H9 (cell line): Measurements from ENCODE around the gene TESK2. TPM values are rescaled to one million over a fixed set of nuclear protein-coding genes. Genes with fewer than 3 reads are reported as not detected.

Source experiments
- DNase-seq: peaks from one replicate; pipeline ENCODE4 v3.0.0-alpha.2; 2017
- H2AFZ ChIP-seq: one replicate; pipeline ENCODE4 v1.6.1; 2013; ENCODE audit warnings: mild to moderate bottlenecking, low read length, control low read depth, moderate library complexity
- H2AK5ac ChIP-seq: 2 replicates; pipeline ENCODE4 v1.6.1; 2013; ENCODE audit warnings: low read length, control low read depth, mixed read lengths; ENCODE audit not compliant: insufficient read length
- H2BK120ac ChIP-seq: one replicate; pipeline ENCODE4 v1.6.1; 2013; ENCODE audit warnings: low read depth, mild to moderate bottlenecking, low read length, control low read depth, inconsistent platforms; ENCODE audit not compliant: poor library complexity, severe bottlenecking
- H2BK12ac ChIP-seq: 2 replicates; pipeline ENCODE4 v1.6.1; 2013; ENCODE audit warnings: low read length, control low read depth, mixed read lengths, low read depth; ENCODE audit not compliant: insufficient read length
- H2BK15ac ChIP-seq: 2 replicates; pipeline ENCODE4 v1.6.1; 2013; ENCODE audit warnings: low read depth, low read length, control low read depth
- H2BK20ac ChIP-seq: one replicate; pipeline ENCODE4 v1.6.1; 2013; ENCODE audit warnings: low read depth, mild to moderate bottlenecking, low read length, control low read depth, inconsistent platforms; ENCODE audit not compliant: poor library complexity, severe bottlenecking
- H2BK5ac ChIP-seq: 2 replicates; pipeline ENCODE4 v1.6.1; 2013; ENCODE audit warnings: low read length, control low read depth, mixed read lengths; ENCODE audit not compliant: insufficient read length
- H3K14ac ChIP-seq: 2 replicates; pipeline ENCODE4 v1.6.1; 2013; ENCODE audit warnings: low read length, control low read depth; ENCODE audit not compliant: insufficient read depth
- H3K18ac ChIP-seq: 2 replicates; pipeline ENCODE4 v1.6.1; 2013; ENCODE audit warnings: low read depth, mild to moderate bottlenecking, mixed read lengths, low read length, control low read depth; ENCODE audit not compliant: insufficient read length
- H3K23ac ChIP-seq: 2 replicates; pipeline ENCODE4 v1.6.1; 2013; ENCODE audit warnings: low read length, control low read depth, mixed read lengths, low read depth; ENCODE audit not compliant: insufficient read length
- H3K23me2 ChIP-seq: 2 replicates; pipeline ENCODE4 v1.6.1; 2013; ENCODE audit warnings: low read depth, mild to moderate bottlenecking, mixed read lengths, low read length, control low read depth; ENCODE audit not compliant: insufficient read length, poor library complexity, severe bottlenecking
- H3K27ac ChIP-seq: 2 replicates; pipeline ENCODE4 v1.5.1; 2013; ENCODE audit warnings: low read length, control low read depth, mixed read lengths, low read depth; ENCODE audit not compliant: insufficient read length
- H3K27me3 ChIP-seq: 2 replicates; pipeline ENCODE4 v1.6.1; 2013; ENCODE audit warnings: low read length, control low read depth, inconsistent platforms; ENCODE audit not compliant: insufficient read depth
- H3K4ac ChIP-seq: 2 replicates; pipeline ENCODE4 v1.6.1; 2013; ENCODE audit warnings: low read depth, mild to moderate bottlenecking, control low read depth, inconsistent platforms, low read length, moderate library complexity
- H3K4me1 ChIP-seq: 2 replicates; pipeline ENCODE4 v1.6.1; 2013; ENCODE audit warnings: low read length, control low read depth, inconsistent platforms; ENCODE audit not compliant: insufficient read depth
- H3K4me2 ChIP-seq: 2 replicates; pipeline ENCODE4 v1.6.1; 2013; ENCODE audit warnings: low read length, control low read depth, mixed read lengths; ENCODE audit not compliant: insufficient read length, insufficient read depth
- H3K56ac ChIP-seq: 2 replicates; pipeline ENCODE4 v1.6.1; 2013; ENCODE audit warnings: low read depth, mild to moderate bottlenecking, mixed read lengths, low read length, control low read depth; ENCODE audit not compliant: insufficient read length
- H3K79me1 ChIP-seq: 2 replicates; pipeline ENCODE4 v1.6.1; 2013; ENCODE audit warnings: low read depth, mild to moderate bottlenecking, moderate library complexity, low read length, control low read depth, inconsistent platforms; ENCODE audit not compliant: insufficient read depth, poor library complexity, severe bottlenecking
- H3K79me2 ChIP-seq: 2 replicates; pipeline ENCODE4 v1.6.1; 2013; ENCODE audit warnings: low read length, control low read depth, inconsistent platforms; ENCODE audit not compliant: insufficient read depth
- H3K9ac ChIP-seq: 2 replicates; pipeline ENCODE4 v1.6.1; 2013; ENCODE audit warnings: low read length, control low read depth, mixed read lengths; ENCODE audit not compliant: insufficient read length; ENCODE audit errors: extremely low read depth
- H3K9me3 ChIP-seq: one replicate; pipeline ENCODE4 v1.6.1; 2013; ENCODE audit warnings: low read depth, low read length, inconsistent platforms; ENCODE audit not compliant: control insufficient read depth
- H3T11ph ChIP-seq: one replicate; pipeline ENCODE4 v1.6.1; 2013; ENCODE audit warnings: mild to moderate bottlenecking, low read length, control low read depth, inconsistent platforms
- H4K20me1 ChIP-seq: one replicate; pipeline ENCODE4 v1.6.1; 2013; ENCODE audit not compliant: control insufficient read depth, insufficient read length, insufficient read depth
- H4K5ac ChIP-seq: 2 replicates; pipeline ENCODE4 v1.6.1; 2013; ENCODE audit warnings: low read depth, mild to moderate bottlenecking, mixed read lengths, low read length, control low read depth; ENCODE audit not compliant: insufficient read length
- H4K8ac ChIP-seq: replicated peaks from 2 replicates; pipeline ENCODE4 v1.6.1; 2013; ENCODE audit warnings: low read length, control low read depth, mixed read lengths, low read depth; ENCODE audit not compliant: insufficient read length
- H4K91ac ChIP-seq: 2 replicates; pipeline ENCODE4 v1.6.1; 2013; ENCODE audit warnings: low read depth, mild to moderate bottlenecking, moderate library complexity, mixed read lengths, low read length, control low read depth; ENCODE audit not compliant: insufficient read length
- H3K27ac Mint-ChIP-seq, 3 experiments: 2 replicates in 2 of 3; 3 replicates in 1 of 3; pipeline ENCODE4 v1.8.0; 2020 to 2021; ENCODE audit warnings: mixed read lengths in 3 of 3, mild to moderate bottlenecking in 1 of 3, moderate library complexity in 1 of 3
- H3K27me3 Mint-ChIP-seq: 2 replicates; pipeline ENCODE4 v1.8.0; 2021; ENCODE audit warnings: low read depth, mild to moderate bottlenecking, moderate library complexity, mixed read lengths
- H3K36me3 Mint-ChIP-seq, 3 experiments: 2 replicates in 2 of 3; 3 replicates in 1 of 3; pipeline ENCODE4 v1.8.0; 2020 to 2021; ENCODE audit warnings: low read depth in 3 of 3, mixed read lengths in 3 of 3; ENCODE audit not compliant: insufficient read depth in 1 of 3
- H3K4me1 Mint-ChIP-seq, 2 experiments: 2 replicates each; pipeline ENCODE4 v1.8.0; 2020; ENCODE audit warnings: mixed read lengths in 2 of 2
- H3K4me3 Mint-ChIP-seq, 2 experiments: 2 replicates in 1 of 2; 3 replicates in 1 of 2; pipeline ENCODE4 v1.8.0; 2020 to 2021; ENCODE audit warnings: mild to moderate bottlenecking in 2 of 2, mixed read lengths in 2 of 2, moderate library complexity in 1 of 2
- H3K9me3 Mint-ChIP-seq, 2 experiments: 2 replicates in 1 of 2; 3 replicates in 1 of 2; pipeline ENCODE4 v1.8.0; 2020; ENCODE audit warnings: mild to moderate bottlenecking in 2 of 2, mixed read lengths in 2 of 2, moderate library complexity in 1 of 2
- WGBS: extraction: QIAGEN DNeasy Blood & Tissue Kit; methylation state at CpG from one replicate; pipeline ENCODE4 v1.1.7; 2013; ENCODE audit warnings: missing lambda C conversion rate, low lambda C conversion rate, mixed read lengths; ENCODE audit not compliant: insufficient read length; ENCODE audit errors: extremely low coverage; 5-methylcytosine and 5-hydroxymethylcytosine counted together
- total RNA-seq: library from RNA; stranded (reverse); gene quantifications from 2 replicates; pipeline ENCODE4 v1.2.1, GENCODE V29; 2021
- TF ChIP-seq, protein P1 (sequence below): fragments of 200-600 bp; sonication (generic); conservative IDR thresholded peaks from 3 replicates; pipeline ENCODE4 v1.8.0; 2021; ENCODE audit warnings: antibody characterized with exemption, mild to moderate bottlenecking

TESK2 gene
- total RNA-seq, 1 experiment from 2014 or later: 7.2 TPM

DNA sequence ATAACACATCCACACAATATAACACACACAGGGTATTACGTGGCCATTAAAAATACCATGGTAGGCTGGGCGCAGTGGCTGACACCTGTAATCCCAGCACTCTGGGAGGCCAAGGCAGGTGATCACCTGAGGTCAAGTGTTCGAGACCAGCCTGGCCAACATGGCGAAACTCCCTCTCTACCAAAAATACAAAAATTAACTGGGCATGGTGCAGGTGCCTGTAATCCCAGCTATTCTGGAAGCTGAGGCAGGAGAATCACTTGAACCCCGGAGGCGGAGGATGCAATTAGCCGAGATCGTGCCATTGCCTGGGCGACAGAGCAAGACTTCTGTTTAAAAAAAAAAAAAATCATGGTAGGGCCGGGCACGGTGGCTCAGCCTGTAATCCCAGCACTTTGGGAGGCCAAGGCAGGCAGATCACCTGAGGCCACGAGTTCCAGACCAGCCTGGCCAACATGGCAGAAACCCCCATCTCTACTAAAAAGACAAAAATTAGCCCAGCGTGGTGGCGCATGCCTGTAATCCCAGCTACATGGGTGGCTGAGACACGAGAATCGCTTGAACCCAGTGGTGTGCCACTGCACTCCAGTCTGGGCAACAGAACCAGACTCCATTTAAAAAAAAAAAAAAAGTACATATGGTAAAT, 188.3 kb downstream of the TESK2 start:
- no peak overlapping the region for H2BK20ac ChIP-seq
- no peak overlapping the region for H3K23ac ChIP-seq
- peaks cover 46 to 50% of the 10 kb centered on the region in 2 experiments for H3K4me1 Mint-ChIP-seq
- no peak overlapping the region for H3K4ac ChIP-seq
- no peak overlapping the region for H4K5ac ChIP-seq
- no peak overlapping the region for H2AK5ac ChIP-seq
- H3T11ph ChIP-seq: no peak overlapping the region
- no peak overlapping the region for H2BK15ac ChIP-seq
- no peaks in the 10 kb centered on the region for H3K27me3 Mint-ChIP-seq
- no peaks in the 10 kb centered on the region for H3K9me3 Mint-ChIP-seq
- no peak overlapping the region for H2BK120ac ChIP-seq
- no peak overlapping the region for H2BK12ac ChIP-seq
- peak overlapping the region; percentile 72 for H3K4me2 ChIP-seq
- H2BK5ac ChIP-seq: no peak overlapping the region
- no peaks in the 10 kb centered on the region for H4K20me1 ChIP-seq
- no CpG with 5 or more reads among the region's 16 CpGs for WGBS
- TF ChIP-seq, protein P1, sequence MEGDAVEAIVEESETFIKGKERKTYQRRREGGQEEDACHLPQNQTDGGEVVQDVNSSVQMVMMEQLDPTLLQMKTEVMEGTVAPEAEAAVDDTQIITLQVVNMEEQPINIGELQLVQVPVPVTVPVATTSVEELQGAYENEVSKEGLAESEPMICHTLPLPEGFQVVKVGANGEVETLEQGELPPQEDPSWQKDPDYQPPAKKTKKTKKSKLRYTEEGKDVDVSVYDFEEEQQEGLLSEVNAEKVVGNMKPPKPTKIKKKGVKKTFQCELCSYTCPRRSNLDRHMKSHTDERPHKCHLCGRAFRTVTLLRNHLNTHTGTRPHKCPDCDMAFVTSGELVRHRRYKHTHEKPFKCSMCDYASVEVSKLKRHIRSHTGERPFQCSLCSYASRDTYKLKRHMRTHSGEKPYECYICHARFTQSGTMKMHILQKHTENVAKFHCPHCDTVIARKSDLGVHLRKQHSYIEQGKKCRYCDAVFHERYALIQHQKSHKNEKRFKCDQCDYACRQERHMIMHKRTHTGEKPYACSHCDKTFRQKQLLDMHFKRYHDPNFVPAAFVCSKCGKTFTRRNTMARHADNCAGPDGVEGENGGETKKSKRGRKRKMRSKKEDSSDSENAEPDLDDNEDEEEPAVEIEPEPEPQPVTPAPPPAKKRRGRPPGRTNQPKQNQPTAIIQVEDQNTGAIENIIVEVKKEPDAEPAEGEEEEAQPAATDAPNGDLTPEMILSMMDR: no peak
- peak overlapping the region; percentile 85 to 88; a peak in 4 of 5 replicates for H3K4me3 Mint-ChIP-seq
- no peaks in the 10 kb centered on the region for H3K79me1 ChIP-seq
- peak overlapping the region; percentile 73 for H3K9ac ChIP-seq
- H2AFZ ChIP-seq: no peak overlapping the region
- DNase-seq: no peak
- no peak overlapping the region for H3K56ac ChIP-seq
- H3K27me3 ChIP-seq: no peaks in the 10 kb centered on the region
- H4K8ac ChIP-seq: no peak overlapping the region
- no peak overlapping the region for H3K27ac ChIP-seq
- H3K36me3 Mint-ChIP-seq: no peaks in the 10 kb centered on the region
- no peak overlapping the region for H3K18ac ChIP-seq
- H3K27ac Mint-ChIP-seq: no peak overlapping the region
- H3K14ac ChIP-seq: no peak overlapping the region
- H3K79me2 ChIP-seq: no peaks in the 10 kb centered on the region
- peaks cover 12% of the 10 kb centered on the region for H3K4me1 ChIP-seq
- H3K9me3 ChIP-seq: no peaks in the 10 kb centered on the region
- H4K91ac ChIP-seq: no peak overlapping the region
- H3K23me2 ChIP-seq: peaks cover 9% of the 10 kb centered on the region
